AG04449 (cell line): ENCODE measurements around the gene JPH3.

ENCODE experiments used
- CTCF ChIA-PET: fragments of 350-600 bp; formaldehyde crosslinking; extraction: SDS; loops from one replicate; lab custom pipeline; 2021; ENCODE audit warnings: antibody characterized with exemption; lab: Yijun Ruan, JAX
- POLR2A ChIA-PET: fragments of 400-600, 350-600 bp; formaldehyde crosslinking; extraction: SDS; loops from one replicate; lab custom pipeline; 2020; ENCODE audit warnings: antibody characterized with exemption, inconsistent platforms; lab: Yijun Ruan, JAX
- DNase-seq: peaks from one replicate; pipeline ENCODE4 v3.0.0-alpha.2; 2010; ENCODE audit warnings: low read depth, low spot score
- H3K4me3 ChIP-seq: 2 replicates; pipeline ENCODE4 v1.5.1; 2011; ENCODE audit warnings: low read depth, mild to moderate bottlenecking, control low read depth, low read length
- CTCF ChIP-seq: IDR thresholded peaks from one replicate; pipeline ENCODE4 v1.5.1; 2011; ENCODE audit warnings: mild to moderate bottlenecking, moderate library complexity, low read length, control low read depth, inconsistent platforms; ENCODE audit not compliant: insufficient read depth; ENCODE audit errors: missing control alignments

JPH3 gene

GRCh38 chr16:87691686-87692079 lies 89.4 kb downstream of the JPH3 start:
- DNase-seq = no peak
- no peak overlapping the region for H3K4me3 ChIP-seq
- no peak for TF ChIP-seq CTCF
- ChIA-PET CTCF (interaction anchor here (1.0 to 3.3 kb wide), 3 partner anchors 11 to 18 kb away, joined by 3 to 25 read pairs (median 4); no protein-coding TSS in a partner anchor), POLR2A (no interaction called here)

- POLR2A ChIA-PET = no interaction called here
- TF ChIP-seq CTCF = no peak
- CTCF ChIA-PET = interaction anchor here (1.0 to 3.3 kb wide), 3 partner anchors 10 to 18 kb away, joined by 3 to 25 read pairs (median 4); no protein-coding TSS in a partner anchor
- no peak for DNase-seq
- no peak overlapping the region for H3K4me3 ChIP-seq
These were observed 89.9 kb downstream of the JPH3 start for GRCh38 chr16:87692176-87692575.

GRCh38 chr16:87692756-87693155 lies 90.4 kb downstream of the JPH3 start:
- no peak for DNase-seq
- CTCF ChIA-PET = interaction anchor here (1.0 to 3.3 kb wide), 4 partner anchors 10 to 104 kb away, joined by 3 to 25 read pairs (median 4); no protein-coding TSS in a partner anchor
- H3K4me3 ChIP-seq = no peak overlapping the region
- no peak for TF ChIP-seq CTCF
- POLR2A ChIA-PET = no interaction called here

GRCh38 chr16:87693827-87694226 lies 91.5 kb downstream of the JPH3 start:
- CTCF ChIA-PET = interaction anchor here (3.3 kb wide), 1 partner anchor 9 kb away, joined by 25 read pairs; no protein-coding TSS in a partner anchor

GRCh38 chr16:87694441-87695125 lies 92.3 kb downstream of the JPH3 start:
- CTCF ChIA-PET = interaction anchor here (0.7 to 3.3 kb wide), 2 partner anchors 8 to 10 kb away, joined by 3 to 25 read pairs; no protein-coding TSS in a partner anchor
- no peak for TF ChIP-seq CTCF
- no peak overlapping the region for H3K4me3 ChIP-seq
- POLR2A ChIA-PET = no interaction called here
- DNase-seq = no peak

More at GRCh38 chr16:87693827-87694226, 91.5 kb downstream of the JPH3 start:
- no peak for TF ChIP-seq CTCF
- DNase-seq = no peak
- POLR2A ChIA-PET = no interaction called here
- no peak overlapping the region for H3K4me3 ChIP-seq

GRCh38 chr16:87695534-87695933 lies 93.2 kb downstream of the JPH3 start:
- H3K4me3 ChIP-seq = no peak overlapping the region
- TF ChIP-seq CTCF = no peak
- no peak for DNase-seq
- CTCF ChIA-PET = no interaction called here
- POLR2A ChIA-PET = no interaction called here
